ENCODE data around the gene TXNDC16.

DNA sequence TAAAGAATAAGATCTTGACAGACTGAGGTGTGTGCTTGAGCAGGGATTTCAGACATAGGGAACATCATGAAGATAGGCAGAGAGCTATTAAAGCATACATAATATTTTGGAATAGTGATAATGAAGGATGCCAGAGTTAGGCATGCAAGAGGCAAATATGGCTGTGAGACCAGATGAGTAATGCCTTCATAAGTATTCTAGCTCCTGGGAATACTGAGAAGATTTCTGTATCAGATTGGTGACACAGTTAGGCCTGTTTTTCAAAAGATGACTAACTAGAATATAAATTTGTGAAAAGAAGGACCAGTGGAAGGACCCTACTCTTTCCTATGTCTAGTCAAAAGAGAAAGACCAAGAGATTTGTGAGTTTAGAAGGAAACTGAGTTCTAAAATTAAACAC, 108.8 kb downstream of the TXNDC16 start:
- TF ChIP-seq, protein P1, sequence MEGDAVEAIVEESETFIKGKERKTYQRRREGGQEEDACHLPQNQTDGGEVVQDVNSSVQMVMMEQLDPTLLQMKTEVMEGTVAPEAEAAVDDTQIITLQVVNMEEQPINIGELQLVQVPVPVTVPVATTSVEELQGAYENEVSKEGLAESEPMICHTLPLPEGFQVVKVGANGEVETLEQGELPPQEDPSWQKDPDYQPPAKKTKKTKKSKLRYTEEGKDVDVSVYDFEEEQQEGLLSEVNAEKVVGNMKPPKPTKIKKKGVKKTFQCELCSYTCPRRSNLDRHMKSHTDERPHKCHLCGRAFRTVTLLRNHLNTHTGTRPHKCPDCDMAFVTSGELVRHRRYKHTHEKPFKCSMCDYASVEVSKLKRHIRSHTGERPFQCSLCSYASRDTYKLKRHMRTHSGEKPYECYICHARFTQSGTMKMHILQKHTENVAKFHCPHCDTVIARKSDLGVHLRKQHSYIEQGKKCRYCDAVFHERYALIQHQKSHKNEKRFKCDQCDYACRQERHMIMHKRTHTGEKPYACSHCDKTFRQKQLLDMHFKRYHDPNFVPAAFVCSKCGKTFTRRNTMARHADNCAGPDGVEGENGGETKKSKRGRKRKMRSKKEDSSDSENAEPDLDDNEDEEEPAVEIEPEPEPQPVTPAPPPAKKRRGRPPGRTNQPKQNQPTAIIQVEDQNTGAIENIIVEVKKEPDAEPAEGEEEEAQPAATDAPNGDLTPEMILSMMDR (optimal IDR thresholded peaks at IDR 0.05 in 1 of 3, IDR thresholded peaks at IDR 0.05 in 1 of 3, conservative IDR thresholded peaks at IDR 0.05 in 1 of 3; ENCODE audit: extremely low read depth in 1 of 3, insufficient read depth in 2 of 3, low read length in 3 of 3), result no peak
- no peak for TF ChIP-seq EZH2 (IDR thresholded peaks at IDR 0.05; ENCODE audit: low read length)

Data from keratinocyte (primary cell).